ENCODE data around the gene SDK2.

Gene SDK2

GRCh38 chr17:73644145-73645049 lies at the start of gene SDK2:
TSS of gene SDK2 (minus strand) at chr17:73644445. CDS start at chr17:73644088, 357 bp downstream.
- DNase-seq: no peak

GRCh38 chr17:73693071-73693470 lies 48.8 kb upstream of the SDK2 start:
- DNase-seq: no peak

- no peak for DNase-seq
These were observed 47.1 kb upstream of the SDK2 start for GRCh38 chr17:73691321-73691766.

GRCh38 chr17:73690676-73691075 lies 46.4 kb upstream of the SDK2 start:
- DNase-seq: no peak

GRCh38 chr17:73689596-73690275 lies 45.5 kb upstream of the SDK2 start:
- DNase-seq: no peak

- DNase-seq: no peak
These were observed 42.7 kb upstream of the SDK2 start for GRCh38 chr17:73686961-73687360.

- no peak for DNase-seq
These were observed 41.9 kb upstream of the SDK2 start for GRCh38 chr17:73686126-73686525.

- DNase-seq: no peak
These were observed 39.9 kb upstream of the SDK2 start for GRCh38 chr17:73684183-73684582.

GRCh38 chr17:73683771-73684170 lies 39.5 kb upstream of the SDK2 start:
- DNase-seq: no peak

GRCh38 chr17:73681946-73682345 lies 37.7 kb upstream of the SDK2 start:
- no peak for DNase-seq

- DNase-seq: no peak
These were observed 35.2 kb upstream of the SDK2 start for GRCh38 chr17:73679476-73679875.

GRCh38 chr17:73678999-73679398 lies 34.8 kb upstream of the SDK2 start:
- no peak for DNase-seq

GRCh38 chr17:73669771-73670170 lies 25.5 kb upstream of the SDK2 start:
- DNase-seq: no peak

- no peak for DNase-seq
These were observed 23.1 kb upstream of the SDK2 start for GRCh38 chr17:73667181-73667959.

GRCh38 chr17:73663614-73664013 lies 19.4 kb upstream of the SDK2 start:
- DNase-seq: no peak

GRCh38 chr17:73660366-73660765 lies 16.1 kb upstream of the SDK2 start:
- DNase-seq: no peak

GRCh38 chr17:73658821-73659515 lies 14.7 kb upstream of the SDK2 start:
- no peak for DNase-seq

- peak; percentile 64 for DNase-seq
These were observed 13.3 kb upstream of the SDK2 start for GRCh38 chr17:73657473-73658116.

- DNase-seq: no peak
These were observed 10.0 kb upstream of the SDK2 start for GRCh38 chr17:73654241-73654640.

GRCh38 chr17:73653810-73654209 lies 9.6 kb upstream of the SDK2 start:
- no peak for DNase-seq

- no peak for DNase-seq
These were observed 8.7 kb upstream of the SDK2 start for GRCh38 chr17:73652886-73653480.

Data from SHP77 treated with DMSO at 0.1 percent for 48 hours (cell line).